UCSD-AML1 (cell line): ENCODE results near the gene ZNF335.

Experiments used
- DNase-seq: peaks from one replicate; lab custom pipeline; 2025; ENCODE audit not compliant: unreplicated experiment; lab: John Stamatoyannopoulos, UW

The ZNF335 gene

GRCh38 chr20:45951925-45952834, 19.8 kb downstream of the ZNF335 start:
- DNase-seq = no peak

- DNase-seq = no peak
These were observed 21.7 kb downstream of the ZNF335 start for GRCh38 chr20:45950330-45950646.

- no peak for DNase-seq
These were observed 22.3 kb downstream of the ZNF335 start for GRCh38 chr20:45949542-45950329.

- no peak for DNase-seq
These were observed 23.1 kb downstream of the ZNF335 start for GRCh38 chr20:45948742-45949541.

GRCh38 chr20:45948261-45948733, 23.7 kb downstream of the ZNF335 start:
- DNase-seq = no peak

GRCh38 chr20:45947110-45947866, 24.7 kb downstream of the ZNF335 start:
- DNase-seq = no peak

GRCh38 chr20:45946149-45946970, 25.6 kb downstream of the ZNF335 start:
- DNase-seq = peak; percentile 55

- DNase-seq = no peak
These were observed 26.3 kb downstream of the ZNF335 start for GRCh38 chr20:45945678-45946148.

GRCh38 chr20:45944965-45945677, 26.9 kb downstream of the ZNF335 start:
- DNase-seq = no peak

- no peak for DNase-seq
These were observed 27.6 kb downstream of the ZNF335 start for GRCh38 chr20:45944151-45944964.

- no peak for DNase-seq
These were observed 28.4 kb downstream of the ZNF335 start for GRCh38 chr20:45943613-45944012.

GRCh38 chr20:45940469-45940868, 31.5 kb downstream of the ZNF335 start:
- no peak for DNase-seq

- no peak for DNase-seq
These were observed 31.9 kb downstream of the ZNF335 start for GRCh38 chr20:45940053-45940452.

GRCh38 chr20:45938727-45939438, 33.1 kb downstream of the ZNF335 start:
- DNase-seq = no peak

- DNase-seq = no peak
These were observed 34.2 kb downstream of the ZNF335 start for GRCh38 chr20:45937765-45938164.

- no peak for DNase-seq
These were observed 36.5 kb downstream of the ZNF335 start for GRCh38 chr20:45935416-45936046.
